HCT116 (cell line): ENCODE data around the gene KIRREL3.

Source experiments
- EZH2 ChIP-seq: fragments of 200-600 bp; sonication (generic); IDR thresholded peaks from 2 replicates; pipeline ENCODE4 v1.6.1; 2017; ENCODE audit warnings: antibody characterized with exemption, mixed run types
- JUND ChIP-seq: IDR thresholded peaks from 2 replicates; pipeline ENCODE4 v1.6.1; 2012
- POLR2A ChIP-seq: IDR thresholded peaks from 2 replicates; pipeline ENCODE4 v1.7.0; 2011; ENCODE audit warnings: borderline replicate concordance; ENCODE audit not compliant: insufficient read depth, insufficient read length; ENCODE audit errors: extremely low read depth
- POLR2AphosphoS5 ChIP-seq: IDR thresholded peaks from 2 replicates; pipeline ENCODE4 v1.6.1; 2011; ENCODE audit warnings: mild to moderate bottlenecking, low read depth, low read length, moderate library complexity
- RAD21 ChIP-seq: IDR thresholded peaks from 2 replicates; pipeline ENCODE4 v1.6.1; 2012; ENCODE audit warnings: low read depth, mild to moderate bottlenecking
- SRF ChIP-seq: IDR thresholded peaks from 2 replicates; pipeline ENCODE4 v1.6.1; 2012; ENCODE audit warnings: low read depth
- ZFX ChIP-seq: fragments of 450-650 bp; IDR thresholded peaks from 2 replicates; pipeline ENCODE4 v1.6.1; 2017
- ZNF274 ChIP-seq: fragments of 200-500 bp; sonication (Bioruptor generic); IDR thresholded peaks from 2 replicates; pipeline ENCODE4 v1.6.1; 2014; ENCODE audit warnings: mild to moderate bottlenecking, low read depth, low read length, inconsistent platforms
- TF ChIP-seq, protein P1 (sequence below): IDR thresholded peaks from 2 replicates; pipeline ENCODE4 v1.6.1; 2012
- TF ChIP-seq, protein P2 (sequence below), 3 experiments: fragments of 200-600 bp in 1 of 3; sonication (generic) in 1 of 3; IDR thresholded peaks in 2 of 3; conservative IDR thresholded peaks in 1 of 3; 2 replicates each; pipeline ENCODE4 v1.5.1; 2012 to 2017; ENCODE audit warnings: low read depth in 2 of 3, low read length in 2 of 3, antibody characterized with exemption in 1 of 3, borderline replicate concordance in 1 of 3, control low read depth in 1 of 3, mild to moderate bottlenecking in 1 of 3, mixed read lengths in 1 of 3, mixed run types in 1 of 3, moderate library complexity in 1 of 3; ENCODE audit not compliant: insufficient read depth in 1 of 3
- TF ChIP-seq, protein P3 (sequence below): IDR thresholded peaks from 2 replicates; pipeline ENCODE4 v1.6.1; 2012

GRCh38 chr11:126653040-126653439, 347.5 kb downstream of the KIRREL3 start:
- no peak for TF ChIP-seq ZFX
- TF ChIP-seq, protein P1, sequence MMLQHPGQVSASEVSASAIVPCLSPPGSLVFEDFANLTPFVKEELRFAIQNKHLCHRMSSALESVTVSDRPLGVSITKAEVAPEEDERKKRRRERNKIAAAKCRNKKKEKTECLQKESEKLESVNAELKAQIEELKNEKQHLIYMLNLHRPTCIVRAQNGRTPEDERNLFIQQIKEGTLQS: no peak
- TF ChIP-seq, protein P2, sequence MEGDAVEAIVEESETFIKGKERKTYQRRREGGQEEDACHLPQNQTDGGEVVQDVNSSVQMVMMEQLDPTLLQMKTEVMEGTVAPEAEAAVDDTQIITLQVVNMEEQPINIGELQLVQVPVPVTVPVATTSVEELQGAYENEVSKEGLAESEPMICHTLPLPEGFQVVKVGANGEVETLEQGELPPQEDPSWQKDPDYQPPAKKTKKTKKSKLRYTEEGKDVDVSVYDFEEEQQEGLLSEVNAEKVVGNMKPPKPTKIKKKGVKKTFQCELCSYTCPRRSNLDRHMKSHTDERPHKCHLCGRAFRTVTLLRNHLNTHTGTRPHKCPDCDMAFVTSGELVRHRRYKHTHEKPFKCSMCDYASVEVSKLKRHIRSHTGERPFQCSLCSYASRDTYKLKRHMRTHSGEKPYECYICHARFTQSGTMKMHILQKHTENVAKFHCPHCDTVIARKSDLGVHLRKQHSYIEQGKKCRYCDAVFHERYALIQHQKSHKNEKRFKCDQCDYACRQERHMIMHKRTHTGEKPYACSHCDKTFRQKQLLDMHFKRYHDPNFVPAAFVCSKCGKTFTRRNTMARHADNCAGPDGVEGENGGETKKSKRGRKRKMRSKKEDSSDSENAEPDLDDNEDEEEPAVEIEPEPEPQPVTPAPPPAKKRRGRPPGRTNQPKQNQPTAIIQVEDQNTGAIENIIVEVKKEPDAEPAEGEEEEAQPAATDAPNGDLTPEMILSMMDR (IDR thresholded peaks at IDR 0.05 in 2 of 3, conservative IDR thresholded peaks at IDR 0.05 in 1 of 3; ENCODE audit: borderline replicate concordance in 1 of 3, insufficient read depth in 1 of 3, low read depth in 2 of 3, low read length in 2 of 3): no peak
- no peak for TF ChIP-seq SRF
- no peak for TF ChIP-seq RAD21
- no peak for TF ChIP-seq POLR2A
- no peak for TF ChIP-seq POLR2AphosphoS5
- TF ChIP-seq, protein P3, sequence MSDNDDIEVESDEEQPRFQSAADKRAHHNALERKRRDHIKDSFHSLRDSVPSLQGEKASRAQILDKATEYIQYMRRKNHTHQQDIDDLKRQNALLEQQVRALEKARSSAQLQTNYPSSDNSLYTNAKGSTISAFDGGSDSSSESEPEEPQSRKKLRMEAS: no peak
- no peak for TF ChIP-seq JUND
- TF ChIP-seq EZH2: no peak
- TF ChIP-seq ZNF274: no peak
